ENCODE measurements around the gene NEU1.

DNA sequence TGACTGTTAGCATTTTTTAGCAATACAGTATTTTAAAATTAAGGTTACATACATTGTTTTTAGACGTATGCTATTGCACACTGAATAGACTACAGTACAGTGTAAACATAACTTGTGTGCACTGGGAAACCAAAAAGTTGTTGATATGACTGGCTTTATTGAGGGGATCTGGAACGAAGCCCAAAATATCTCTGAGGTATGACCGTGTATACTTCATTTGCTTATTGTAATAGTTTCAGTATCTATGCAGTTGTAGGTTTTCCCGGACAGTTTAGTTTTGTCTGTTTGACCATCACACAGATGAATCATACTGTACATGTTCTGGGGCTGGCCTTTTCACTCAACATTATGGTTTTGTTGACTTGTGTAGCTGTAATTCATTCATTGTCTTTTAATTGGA lies 46.2 kb upstream of the NEU1 start:
- TF ChIP-seq POLR2A (IDR thresholded peaks at IDR 0.05) (no peak), EP300 (IDR thresholded peaks at IDR 0.05) (no peak), POLR2AphosphoS5 (IDR thresholded peaks at IDR 0.05) (no peak)
- TF ChIP-seq, protein P1, sequence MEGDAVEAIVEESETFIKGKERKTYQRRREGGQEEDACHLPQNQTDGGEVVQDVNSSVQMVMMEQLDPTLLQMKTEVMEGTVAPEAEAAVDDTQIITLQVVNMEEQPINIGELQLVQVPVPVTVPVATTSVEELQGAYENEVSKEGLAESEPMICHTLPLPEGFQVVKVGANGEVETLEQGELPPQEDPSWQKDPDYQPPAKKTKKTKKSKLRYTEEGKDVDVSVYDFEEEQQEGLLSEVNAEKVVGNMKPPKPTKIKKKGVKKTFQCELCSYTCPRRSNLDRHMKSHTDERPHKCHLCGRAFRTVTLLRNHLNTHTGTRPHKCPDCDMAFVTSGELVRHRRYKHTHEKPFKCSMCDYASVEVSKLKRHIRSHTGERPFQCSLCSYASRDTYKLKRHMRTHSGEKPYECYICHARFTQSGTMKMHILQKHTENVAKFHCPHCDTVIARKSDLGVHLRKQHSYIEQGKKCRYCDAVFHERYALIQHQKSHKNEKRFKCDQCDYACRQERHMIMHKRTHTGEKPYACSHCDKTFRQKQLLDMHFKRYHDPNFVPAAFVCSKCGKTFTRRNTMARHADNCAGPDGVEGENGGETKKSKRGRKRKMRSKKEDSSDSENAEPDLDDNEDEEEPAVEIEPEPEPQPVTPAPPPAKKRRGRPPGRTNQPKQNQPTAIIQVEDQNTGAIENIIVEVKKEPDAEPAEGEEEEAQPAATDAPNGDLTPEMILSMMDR (IDR thresholded peaks at IDR 0.05), result no peak
